Upper lobe of right lung (tissue), 1 donor: ENCODE measurements around the gene GRIN3B. TPM values are rescaled to one million over a fixed set of nuclear protein-coding genes. Genes with fewer than 3 reads are reported as not detected.
"Not testable (repeated sequence)": the region's sequence is repeated elsewhere in the genome, so short reads cannot be mapped to it uniquely, and the experiment has no call there.

Source experiments
- ATAC-seq: fragments of 200-7000 bp; cut with Tn5 transposase; one replicate; pipeline ENCODE4 v1.9.1; 2020; ENCODE audit warnings: mild to moderate bottlenecking, moderate library complexity
- DNase-seq: peaks from one replicate; pipeline ENCODE4 v3.0.0-alpha.2; 2020
- H3K27ac ChIP-seq: fragments of 200-600 bp; one replicate; pipeline ENCODE4 v1.8.0; 2022
- H3K27me3 ChIP-seq: fragments of 200-600 bp; one replicate; pipeline ENCODE4 v1.8.0; 2022; ENCODE audit warnings: mild to moderate bottlenecking
- H3K36me3 ChIP-seq: fragments of 200-600 bp; one replicate; pipeline ENCODE4 v1.8.0; 2022
- H3K4me1 ChIP-seq: fragments of 200-600 bp; one replicate; pipeline ENCODE4 v1.8.0; 2022
- H3K4me3 ChIP-seq: fragments of 200-600 bp; one replicate; pipeline ENCODE4 v1.8.0; 2022; ENCODE audit warnings: mild to moderate bottlenecking
- H3K9me3 ChIP-seq: fragments of 200-600 bp; one replicate; pipeline ENCODE4 v1.8.0; 2022
- intact Hi-C: fragments of 100-400 bp; cut with DNase I; formaldehyde crosslinking; loops from one replicate; pipeline ENCODE4 v1.11.0; 2022
- total RNA-seq: library from RNA; stranded (reverse); fragmentation: NEBNext Ultra II Directional; extraction: Animal tissue kit (Norgen Biotek cat#: 25700); gene quantifications from one replicate; pipeline ENCODE4 v1.2.1, GENCODE V29; 2021
- TF ChIP-seq, protein P1 (sequence below): fragments of 200-600 bp; IDR thresholded peaks from one replicate; pipeline ENCODE4 v1.8.0; 2022; ENCODE audit warnings: antibody characterized with exemption
- donor health status: DM: no; HTN: yes; CAD: no; lungs with severe emphysema.

Gene GRIN3B
- total RNA-seq, 1 donor from 2014 or later: not detected

DNA sequence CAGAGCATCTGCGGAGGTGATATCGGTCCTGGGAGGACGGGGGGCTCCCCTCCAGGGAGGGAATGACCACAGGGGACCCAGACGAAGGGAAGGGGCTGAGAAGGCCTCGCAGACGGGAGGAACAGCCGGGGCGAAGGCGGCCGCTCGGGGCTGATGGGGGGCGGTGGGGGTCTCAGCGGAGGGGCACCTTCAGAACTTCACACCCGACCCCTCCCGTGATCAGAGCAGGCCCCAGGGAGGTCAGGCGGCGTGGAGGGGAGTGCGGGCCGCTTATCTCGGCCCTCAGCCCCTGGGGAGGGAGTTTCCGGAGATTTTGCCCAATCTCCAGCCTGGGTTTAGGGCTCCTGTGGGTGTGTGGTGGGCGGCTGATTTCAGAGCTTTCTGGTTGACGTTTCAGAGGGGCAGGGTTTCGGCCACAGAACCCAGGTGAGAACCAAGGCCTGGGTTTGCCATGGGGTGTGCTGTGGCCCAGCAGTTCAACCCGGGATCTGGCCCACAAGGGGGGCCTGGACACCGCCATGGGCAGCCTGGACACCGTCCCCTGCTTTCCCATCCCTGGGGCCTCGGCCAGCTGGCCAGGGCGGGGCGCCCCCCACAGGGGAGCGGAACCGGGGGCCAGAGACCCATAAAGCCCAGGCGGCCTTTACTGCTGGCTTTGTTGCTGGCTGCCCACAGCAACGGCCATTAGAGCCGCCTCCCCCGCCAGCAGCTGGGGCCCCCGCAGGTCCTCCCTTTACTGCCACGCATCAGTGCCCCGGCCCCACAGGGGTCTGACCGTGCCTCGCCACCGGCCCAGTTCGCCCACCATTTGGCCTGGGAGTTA, 45.3 kb upstream of the GRIN3B start:
- no peak for DNase-seq
- no peak for ATAC-seq
- H3K4me1 ChIP-seq: peaks cover 11% of the 10 kb centered on the region
- no peaks in the 10 kb centered on the region for H3K9me3 ChIP-seq
- no peak overlapping the region for H3K4me3 ChIP-seq
- TF ChIP-seq, protein P1, sequence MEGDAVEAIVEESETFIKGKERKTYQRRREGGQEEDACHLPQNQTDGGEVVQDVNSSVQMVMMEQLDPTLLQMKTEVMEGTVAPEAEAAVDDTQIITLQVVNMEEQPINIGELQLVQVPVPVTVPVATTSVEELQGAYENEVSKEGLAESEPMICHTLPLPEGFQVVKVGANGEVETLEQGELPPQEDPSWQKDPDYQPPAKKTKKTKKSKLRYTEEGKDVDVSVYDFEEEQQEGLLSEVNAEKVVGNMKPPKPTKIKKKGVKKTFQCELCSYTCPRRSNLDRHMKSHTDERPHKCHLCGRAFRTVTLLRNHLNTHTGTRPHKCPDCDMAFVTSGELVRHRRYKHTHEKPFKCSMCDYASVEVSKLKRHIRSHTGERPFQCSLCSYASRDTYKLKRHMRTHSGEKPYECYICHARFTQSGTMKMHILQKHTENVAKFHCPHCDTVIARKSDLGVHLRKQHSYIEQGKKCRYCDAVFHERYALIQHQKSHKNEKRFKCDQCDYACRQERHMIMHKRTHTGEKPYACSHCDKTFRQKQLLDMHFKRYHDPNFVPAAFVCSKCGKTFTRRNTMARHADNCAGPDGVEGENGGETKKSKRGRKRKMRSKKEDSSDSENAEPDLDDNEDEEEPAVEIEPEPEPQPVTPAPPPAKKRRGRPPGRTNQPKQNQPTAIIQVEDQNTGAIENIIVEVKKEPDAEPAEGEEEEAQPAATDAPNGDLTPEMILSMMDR: no peak
- no peak overlapping the region for H3K27ac ChIP-seq
- no peaks in the 10 kb centered on the region for H3K27me3 ChIP-seq
- intact Hi-C loops: no loop called here
- H3K36me3 ChIP-seq: no peaks in the 10 kb centered on the region

DNA sequence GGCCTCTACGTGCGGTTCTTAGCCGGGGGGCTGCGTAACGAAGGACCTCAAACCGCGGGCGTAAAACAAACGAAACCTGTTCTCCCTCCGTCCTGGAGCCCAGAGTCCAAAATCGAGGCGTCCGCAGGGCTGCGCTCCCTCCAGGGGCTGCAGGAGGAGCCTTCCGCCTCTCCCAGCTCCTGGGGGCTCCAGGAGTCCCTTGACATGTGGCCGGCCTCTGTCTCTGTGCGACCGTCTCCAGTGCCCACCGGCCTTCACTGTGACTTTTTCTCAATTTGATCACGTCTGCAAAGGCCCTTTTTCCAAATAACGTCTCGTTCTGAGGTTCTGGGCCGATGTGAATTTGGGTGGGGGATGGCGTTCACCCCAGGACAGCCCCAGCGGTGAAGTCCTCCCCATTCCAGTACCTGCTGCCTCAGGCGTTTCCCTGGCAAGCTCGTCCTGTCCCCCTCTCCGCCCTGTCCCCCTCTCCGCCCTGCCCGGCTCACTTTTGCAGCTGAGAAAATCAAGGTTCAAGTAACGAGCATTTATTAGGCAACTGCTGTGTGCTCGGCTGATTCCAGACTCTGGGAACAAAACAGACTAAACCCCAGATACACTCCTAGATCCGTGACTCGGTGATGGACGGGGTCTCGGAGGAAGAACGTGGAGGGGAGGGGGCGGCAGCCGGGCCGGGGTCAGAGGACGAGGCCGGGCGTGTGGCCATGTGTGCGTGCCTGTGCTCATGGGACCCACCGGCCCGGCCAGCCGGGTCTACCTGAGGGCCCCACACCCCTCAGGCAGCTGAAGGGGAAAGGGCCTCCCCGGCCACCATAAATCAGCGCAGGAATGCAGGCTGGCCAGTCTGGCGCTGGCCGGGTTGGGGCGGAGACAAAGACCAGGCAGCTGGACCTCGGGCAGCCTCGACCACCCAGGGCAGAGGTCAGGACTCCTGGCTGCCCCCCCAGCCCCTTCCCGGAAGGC, 44.1 kb upstream of the GRIN3B start:
- no peaks in the 10 kb centered on the region for H3K27me3 ChIP-seq
- no peak overlapping the region for H3K4me3 ChIP-seq
- H3K27ac ChIP-seq: peak overlapping the region; percentile 24
- ATAC-seq (no peak), DNase-seq (no peak)
- no peaks in the 10 kb centered on the region for H3K9me3 ChIP-seq
- intact Hi-C loops: no loop called here
- peaks cover 11% of the 10 kb centered on the region for H3K4me1 ChIP-seq
- TF ChIP-seq, protein P1: no peak
- no peaks in the 10 kb centered on the region for H3K36me3 ChIP-seq

DNA sequence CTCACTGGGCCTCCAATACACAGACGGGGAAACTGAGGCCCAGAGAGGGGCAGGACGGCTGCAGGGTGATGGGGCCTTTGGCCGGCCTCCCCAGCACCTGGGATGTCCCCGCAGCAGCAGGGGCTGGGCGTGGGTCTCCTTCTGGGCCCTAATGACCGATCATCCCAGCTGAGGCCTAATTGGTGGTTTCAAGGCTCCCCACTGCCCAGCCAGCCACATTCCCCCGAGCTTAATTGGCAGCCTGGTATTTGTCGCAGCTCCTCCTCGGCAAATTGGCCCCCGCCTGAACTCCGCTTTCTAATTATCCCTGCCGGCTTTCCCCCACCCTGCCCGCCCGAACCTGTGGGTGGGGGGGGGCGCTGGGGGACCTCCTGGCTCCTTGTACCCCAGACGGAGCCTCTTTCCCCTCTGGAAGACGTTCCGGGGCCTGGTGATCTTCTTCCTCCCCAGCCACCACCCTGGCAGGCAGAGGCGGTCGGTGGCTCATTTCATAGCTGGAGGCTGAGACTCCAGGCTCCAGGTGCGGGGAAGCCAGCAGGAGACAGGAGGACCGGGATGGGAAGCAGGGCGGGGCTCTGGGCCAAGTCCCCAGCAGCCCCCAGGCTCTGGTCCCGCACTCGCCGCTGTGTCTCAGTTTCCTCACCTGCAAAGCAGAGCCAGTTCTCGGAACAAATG, 43.3 kb upstream of the GRIN3B start:
- Histone ChIP-seq H3K9me3 (no peaks in the 10 kb centered on the region), H3K36me3 (no peaks in the 10 kb centered on the region), H3K27ac (peak overlapping the region; percentile 24), H3K4me1 (peaks cover 11% of the 10 kb centered on the region), H3K4me3 (no peak overlapping the region), H3K27me3 (no peaks in the 10 kb centered on the region)
- intact Hi-C loops: no loop called here
- DNase-seq (no peak), ATAC-seq (peak; percentile 4)
- TF ChIP-seq, protein P1: no peak

DNA sequence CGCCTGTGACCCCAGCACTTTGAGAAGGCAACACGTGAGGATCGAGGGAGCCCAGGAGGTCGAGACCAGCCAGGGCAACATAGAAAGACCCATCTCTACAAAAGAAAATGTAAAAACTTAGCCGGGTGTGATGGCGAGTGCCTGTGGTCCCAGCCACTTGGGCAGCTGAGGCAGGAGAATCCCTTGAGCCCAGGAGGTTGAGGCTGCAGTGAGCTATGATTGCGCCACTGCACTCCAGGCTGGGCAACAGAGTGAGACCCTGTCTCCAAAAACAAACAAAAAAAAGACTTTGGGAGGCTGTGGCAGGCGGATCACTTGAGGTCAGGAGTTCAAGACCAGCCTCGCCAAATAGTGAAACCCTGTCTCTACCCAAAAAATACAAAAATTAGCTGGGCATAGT, 42.6 kb upstream of the GRIN3B start:
- H3K4me1 ChIP-seq, H3K4me3 ChIP-seq, H3K27ac ChIP-seq, ATAC-seq, H3K36me3 ChIP-seq, DNase-seq, H3K27me3 ChIP-seq, intact Hi-C loops, H3K9me3 ChIP-seq: not testable (repeated sequence)

DNA sequence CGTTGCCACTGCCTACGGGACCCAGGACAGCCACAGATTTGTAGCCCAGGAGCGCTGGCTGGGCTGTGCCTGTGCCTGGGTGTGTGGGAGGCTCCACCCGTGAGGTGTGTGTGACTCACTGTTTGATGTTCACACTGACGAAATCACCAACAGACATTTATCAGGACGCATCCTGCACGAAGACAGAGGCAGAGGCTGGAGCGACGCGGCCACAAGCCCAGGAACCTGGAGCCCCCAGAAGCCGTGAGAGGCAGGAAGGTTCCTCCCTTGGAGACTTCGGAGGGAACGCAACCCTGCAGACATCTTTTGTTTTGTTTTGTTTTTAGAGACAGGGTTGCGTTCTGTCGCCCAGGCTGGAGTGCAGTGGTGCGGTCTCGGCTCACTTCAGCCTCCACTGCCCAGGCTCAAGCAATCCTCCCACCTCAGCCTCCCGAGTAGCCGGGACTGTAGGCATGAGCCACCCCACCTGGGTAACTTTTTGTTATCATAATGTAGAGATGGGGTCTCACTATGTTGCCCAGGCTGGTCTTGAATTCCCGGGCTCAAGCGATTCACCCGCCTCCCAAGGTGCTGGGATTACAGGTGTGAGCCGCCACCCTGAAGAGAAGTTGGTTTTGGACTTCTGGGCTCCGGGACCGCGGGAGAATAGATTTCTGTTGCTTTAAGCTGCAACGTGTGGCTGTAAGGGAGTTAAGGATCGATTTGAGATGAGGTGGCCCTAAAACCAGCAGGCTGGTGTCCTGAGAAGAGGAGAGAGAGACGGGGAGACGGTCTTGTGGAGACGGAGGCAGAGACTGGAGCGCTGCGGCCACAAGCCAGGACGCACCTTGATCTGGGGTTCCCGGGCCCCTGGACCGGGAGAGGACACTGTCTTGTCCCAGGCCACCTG, 41.0 kb upstream of the GRIN3B start:
- Histone ChIP-seq H3K4me1 (no peaks in the 10 kb centered on the region), H3K36me3 (no peaks in the 10 kb centered on the region), H3K27ac (no peak overlapping the region), H3K4me3 (no peak overlapping the region), H3K9me3 (no peaks in the 10 kb centered on the region), H3K27me3 (no peaks in the 10 kb centered on the region)
- TF ChIP-seq, protein P1: no peak
- no peak for DNase-seq
- intact Hi-C loops: no loop called here
- ATAC-seq: no peak
